Kidney epithelial cell (primary cell): ENCODE data around the gene VSTM2B. TPM values are rescaled to one million over a fixed set of nuclear protein-coding genes. Genes with fewer than 3 reads are reported as not detected.

Source experiments
- DNase-seq: peaks from one replicate; pipeline ENCODE4 v3.0.0-alpha.2; 2010; ENCODE audit warnings: low read depth
- H3K27me3 ChIP-seq: 2 replicates; pipeline ENCODE4 v1.6.0; 2011; ENCODE audit warnings: low read length; ENCODE audit not compliant: control insufficient read depth, insufficient read depth
- H3K36me3 ChIP-seq: 2 replicates; pipeline ENCODE4 v1.5.1; 2011; ENCODE audit warnings: low read length; ENCODE audit not compliant: control insufficient read depth, insufficient read depth
- H3K4me3 ChIP-seq: 2 replicates; pipeline ENCODE4 v1.5.1; 2011; ENCODE audit warnings: low read depth, mild to moderate bottlenecking, control low read depth, low read length
- total RNA-seq: library from RNA; depleted of rRNA; stranded (reverse); fragments of >200 nt; gene quantifications from 2 replicates; pipeline ENCODE4 v1.2.3, GENCODE V29; 2015
- TF ChIP-seq, protein P1 (sequence below): IDR thresholded peaks from 2 replicates; pipeline ENCODE4 v1.5.1; 2011; ENCODE audit warnings: mild to moderate bottlenecking, moderate library complexity, low read length, control low read depth, inconsistent platforms; ENCODE audit not compliant: insufficient read depth, poor library complexity, severe bottlenecking

Gene VSTM2B
- total RNA-seq, 1 donor from 2014 or later, result not detected

DNA sequence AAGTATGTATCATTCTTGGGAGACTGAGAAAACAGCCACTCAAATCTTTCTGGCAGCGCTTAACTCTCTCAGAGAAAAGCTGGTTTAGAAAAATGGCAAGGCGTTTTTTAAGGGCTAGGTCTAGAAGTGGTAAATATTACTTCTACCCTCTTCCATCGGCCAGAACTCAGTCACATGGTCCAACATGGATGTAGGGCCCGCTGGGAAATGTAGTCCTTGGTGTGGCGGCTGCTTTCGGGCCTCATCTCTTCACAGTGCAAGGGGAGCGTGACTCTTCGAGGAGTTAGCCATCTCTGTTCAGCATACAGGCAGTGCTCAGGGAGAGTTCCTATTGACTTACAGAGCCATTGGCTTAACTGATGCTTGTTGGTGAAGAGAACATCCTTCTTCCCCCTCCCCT is 6.3 kb downstream of the VSTM2B start:
- H3K27me3 ChIP-seq, result peaks cover 49% of the 10 kb centered on the region
- DNase-seq, result no peak
- TF ChIP-seq, protein P1, sequence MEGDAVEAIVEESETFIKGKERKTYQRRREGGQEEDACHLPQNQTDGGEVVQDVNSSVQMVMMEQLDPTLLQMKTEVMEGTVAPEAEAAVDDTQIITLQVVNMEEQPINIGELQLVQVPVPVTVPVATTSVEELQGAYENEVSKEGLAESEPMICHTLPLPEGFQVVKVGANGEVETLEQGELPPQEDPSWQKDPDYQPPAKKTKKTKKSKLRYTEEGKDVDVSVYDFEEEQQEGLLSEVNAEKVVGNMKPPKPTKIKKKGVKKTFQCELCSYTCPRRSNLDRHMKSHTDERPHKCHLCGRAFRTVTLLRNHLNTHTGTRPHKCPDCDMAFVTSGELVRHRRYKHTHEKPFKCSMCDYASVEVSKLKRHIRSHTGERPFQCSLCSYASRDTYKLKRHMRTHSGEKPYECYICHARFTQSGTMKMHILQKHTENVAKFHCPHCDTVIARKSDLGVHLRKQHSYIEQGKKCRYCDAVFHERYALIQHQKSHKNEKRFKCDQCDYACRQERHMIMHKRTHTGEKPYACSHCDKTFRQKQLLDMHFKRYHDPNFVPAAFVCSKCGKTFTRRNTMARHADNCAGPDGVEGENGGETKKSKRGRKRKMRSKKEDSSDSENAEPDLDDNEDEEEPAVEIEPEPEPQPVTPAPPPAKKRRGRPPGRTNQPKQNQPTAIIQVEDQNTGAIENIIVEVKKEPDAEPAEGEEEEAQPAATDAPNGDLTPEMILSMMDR, result no peak
- H3K4me3 ChIP-seq, result no peak overlapping the region
- H3K36me3 ChIP-seq, result no peaks in the 10 kb centered on the region

DNA sequence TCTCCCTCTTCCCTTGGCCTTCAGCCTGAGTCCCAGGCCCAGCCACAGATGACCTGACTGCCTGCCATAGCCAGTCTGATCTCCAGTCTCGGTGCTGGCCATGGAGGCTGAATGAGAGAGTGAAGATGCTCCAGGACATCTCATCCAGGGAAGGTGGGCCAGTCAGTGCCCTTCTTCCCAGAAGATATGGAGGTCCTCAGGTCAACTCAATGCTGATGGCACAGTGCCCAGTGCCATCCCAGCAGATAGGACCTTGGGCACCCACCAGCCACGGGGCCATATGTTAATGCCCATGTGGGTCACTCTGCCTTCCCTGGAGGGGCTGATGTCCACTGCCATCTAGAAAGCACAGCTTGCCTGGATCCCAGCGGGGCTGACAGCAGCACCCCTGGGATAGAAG is 7.2 kb downstream of the VSTM2B start:
- Histone ChIP-seq H3K4me3 (no peak overlapping the region), H3K27me3 (peaks cover 41% of the 10 kb centered on the region), H3K36me3 (no peaks in the 10 kb centered on the region)
- DNase-seq, result no peak
- TF ChIP-seq, protein P1, result no peak

DNA sequence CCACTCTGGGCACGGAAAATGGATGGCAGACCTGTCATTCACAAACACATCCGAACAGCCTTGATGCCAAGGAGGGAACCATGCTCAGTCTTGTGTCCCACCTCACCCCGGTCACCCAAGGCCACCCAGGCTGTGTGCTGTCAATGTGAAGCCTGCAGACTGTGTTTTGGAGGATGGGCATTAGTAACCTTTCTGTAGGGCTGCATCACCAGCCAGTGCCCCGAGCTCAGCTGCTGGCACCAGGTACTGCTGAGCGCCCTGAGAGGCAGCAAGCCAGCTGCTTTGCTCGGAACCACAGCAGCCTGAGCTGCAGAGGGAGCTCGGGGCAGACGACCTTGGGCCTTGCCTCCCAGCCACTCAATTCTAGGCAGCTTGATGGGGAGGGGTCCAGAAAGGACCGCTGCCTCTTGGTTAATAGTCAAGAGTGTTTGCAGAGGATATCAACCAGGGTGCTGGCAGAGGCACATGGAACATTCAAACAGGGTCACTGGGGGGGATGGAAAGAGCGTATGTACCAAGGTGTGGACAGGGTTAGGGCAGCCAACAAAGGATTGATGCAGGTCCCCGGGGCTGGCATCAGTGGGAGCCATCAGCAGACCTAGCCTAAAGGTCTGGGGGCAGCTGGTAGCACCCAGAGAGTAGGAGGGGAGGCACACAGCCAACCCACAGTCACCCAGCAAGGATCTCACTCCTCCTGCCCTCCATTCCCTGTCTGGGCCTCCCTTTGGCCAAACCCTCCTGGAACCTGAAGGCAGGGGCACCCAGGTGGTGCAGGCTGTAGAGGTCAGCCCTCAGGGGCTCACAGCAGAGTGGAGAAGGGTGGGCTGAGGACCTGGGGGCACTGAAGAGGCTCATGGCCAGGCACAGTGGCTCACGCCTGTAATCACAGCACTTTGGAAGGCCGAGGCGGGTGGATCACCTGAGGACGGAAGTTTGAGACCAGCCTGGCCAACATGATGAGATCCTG is 8.1 kb downstream of the VSTM2B start:
- TF ChIP-seq, protein P1, result no peak
- no peak for DNase-seq
- no peaks in the 10 kb centered on the region for H3K36me3 ChIP-seq
- H3K4me3 ChIP-seq, result no peak overlapping the region
- peaks cover 32% of the 10 kb centered on the region for H3K27me3 ChIP-seq

DNA sequence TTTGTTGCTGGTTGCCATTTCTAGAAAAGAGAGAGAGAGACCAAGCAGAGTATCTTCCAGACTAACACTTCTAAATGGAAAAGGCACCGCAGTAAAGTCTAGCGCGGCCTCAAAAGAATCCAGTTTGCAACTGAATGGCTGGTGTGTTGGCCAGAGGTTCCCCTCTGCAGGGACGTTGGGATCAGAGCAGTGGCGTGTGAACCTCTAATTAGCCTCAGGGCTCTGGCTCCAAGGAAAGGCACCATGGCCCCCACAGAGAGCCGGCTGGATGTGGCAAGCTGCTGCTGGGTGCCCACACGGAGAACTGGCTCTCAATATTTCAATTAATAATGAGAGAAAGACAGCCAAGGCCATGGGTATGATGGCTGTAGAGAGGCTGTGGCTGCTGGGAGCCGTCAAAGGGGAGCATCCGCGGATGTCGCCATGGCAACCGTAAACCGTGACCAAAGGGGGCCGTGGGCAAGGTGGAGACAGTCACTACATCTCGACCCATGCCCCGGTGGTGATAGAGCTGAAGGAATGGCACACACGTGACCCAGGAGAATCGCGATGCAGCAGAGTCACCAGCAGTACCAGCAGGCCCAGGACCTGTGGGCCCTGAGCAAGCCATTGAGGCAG is 9.5 kb downstream of the VSTM2B start:
- Histone ChIP-seq H3K36me3 (no peaks in the 10 kb centered on the region), H3K27me3 (peaks cover 17% of the 10 kb centered on the region), H3K4me3 (no peak overlapping the region)
- TF ChIP-seq, protein P1, result no peak
- no peak for DNase-seq

DNA sequence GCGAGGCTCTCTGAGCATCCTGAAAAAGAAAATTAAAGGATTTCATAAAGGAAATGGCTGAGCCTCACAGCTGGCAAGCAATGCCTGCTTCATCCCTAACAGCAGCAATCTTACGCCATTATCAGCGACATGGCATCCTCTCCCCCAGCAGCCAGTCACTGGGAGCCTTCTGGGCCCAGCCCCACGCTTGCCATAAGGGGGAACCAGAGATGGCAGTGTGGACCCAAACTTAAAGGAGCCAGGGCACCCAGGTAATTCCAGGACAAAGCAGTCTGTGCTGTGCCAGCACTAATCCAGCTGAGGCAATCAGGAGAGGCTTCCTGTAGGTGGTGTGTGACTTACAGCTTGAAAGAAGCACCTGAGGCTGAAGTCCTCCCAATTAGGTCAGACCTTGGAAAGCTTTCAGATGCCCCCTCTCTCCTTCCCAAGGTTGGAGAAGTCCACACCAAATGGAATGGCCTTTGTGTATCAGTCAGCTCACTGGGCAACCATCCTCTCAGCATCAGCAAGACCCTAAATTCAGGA is 10.3 kb downstream of the VSTM2B start:
- no peak for DNase-seq
- TF ChIP-seq, protein P1, result no peak
- H3K27me3 ChIP-seq, result peaks cover 11% of the 10 kb centered on the region
- H3K36me3 ChIP-seq, result no peaks in the 10 kb centered on the region
- H3K4me3 ChIP-seq, result no peak overlapping the region
